ENCODE results near the gene COX8A.

Gene COX8A

GRCh38 chr11:64003807-64004589, 29.6 kb downstream of the COX8A start:
- DNase-seq (ENCODE audit: low read depth): no peak

DNA sequence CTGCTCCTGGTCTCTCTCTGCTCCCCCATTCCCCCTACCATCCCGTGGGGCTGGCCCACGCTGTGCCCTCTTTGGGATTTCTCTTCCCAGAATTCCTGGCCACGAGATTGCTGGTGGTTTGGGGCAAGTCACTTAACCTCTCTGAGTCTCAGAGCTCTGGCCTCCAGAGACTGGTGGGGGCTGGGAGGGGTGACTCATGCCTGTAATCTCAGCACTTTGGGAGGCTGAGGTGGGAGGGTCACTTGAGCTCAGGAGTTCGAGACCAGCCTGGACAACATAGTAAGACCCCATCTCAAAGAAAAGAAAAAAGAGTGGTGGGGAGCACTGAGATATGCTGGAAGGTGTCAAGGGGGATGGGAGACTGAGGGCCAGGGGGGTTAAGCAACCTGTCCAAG, 30.2 kb downstream of the COX8A start:
- no peak for DNase-seq (ENCODE audit: low read depth)

DNA sequence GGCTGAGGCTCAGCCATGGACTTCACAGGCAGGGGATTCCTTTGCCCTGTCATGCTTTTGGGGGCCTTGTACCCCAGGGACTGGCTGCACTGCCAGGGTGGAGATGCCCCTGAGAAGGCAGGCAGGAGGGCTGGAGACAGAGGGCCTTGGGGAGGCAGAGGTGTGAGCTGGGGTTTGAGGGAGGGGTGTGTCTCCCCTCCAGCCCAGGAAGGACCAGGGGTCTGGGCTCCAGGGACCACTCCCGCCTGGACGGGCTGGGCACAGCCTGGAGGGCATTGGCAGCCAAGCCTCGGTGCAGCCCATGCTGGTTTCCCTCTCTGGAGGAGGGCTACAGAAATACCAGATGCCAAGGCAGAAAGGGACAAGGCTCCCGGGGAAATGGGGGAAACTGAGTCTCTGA, 31.3 kb downstream of the COX8A start:
- no peak for DNase-seq (ENCODE audit: low read depth)

DNA sequence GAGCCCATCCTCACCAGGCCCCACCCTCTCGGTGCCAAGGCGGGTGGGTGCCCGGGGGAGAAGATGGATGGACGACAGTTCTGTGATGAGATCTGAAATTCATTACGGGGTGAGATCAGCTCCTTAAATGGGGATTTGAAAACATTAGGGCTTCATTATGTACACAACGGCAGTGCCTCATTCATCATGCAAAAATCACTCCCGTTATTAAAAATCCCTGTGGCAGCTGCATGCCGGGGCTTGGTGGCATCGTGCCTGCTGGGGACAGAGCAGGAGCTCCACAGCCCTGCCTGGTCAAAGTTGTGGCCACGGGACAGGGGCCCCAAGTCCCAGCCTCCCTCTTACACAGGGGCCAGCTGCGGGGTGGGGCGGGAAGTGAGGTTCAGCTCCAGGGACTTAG, 32.0 kb downstream of the COX8A start:
- no peak for DNase-seq (ENCODE audit: low read depth)

DNA sequence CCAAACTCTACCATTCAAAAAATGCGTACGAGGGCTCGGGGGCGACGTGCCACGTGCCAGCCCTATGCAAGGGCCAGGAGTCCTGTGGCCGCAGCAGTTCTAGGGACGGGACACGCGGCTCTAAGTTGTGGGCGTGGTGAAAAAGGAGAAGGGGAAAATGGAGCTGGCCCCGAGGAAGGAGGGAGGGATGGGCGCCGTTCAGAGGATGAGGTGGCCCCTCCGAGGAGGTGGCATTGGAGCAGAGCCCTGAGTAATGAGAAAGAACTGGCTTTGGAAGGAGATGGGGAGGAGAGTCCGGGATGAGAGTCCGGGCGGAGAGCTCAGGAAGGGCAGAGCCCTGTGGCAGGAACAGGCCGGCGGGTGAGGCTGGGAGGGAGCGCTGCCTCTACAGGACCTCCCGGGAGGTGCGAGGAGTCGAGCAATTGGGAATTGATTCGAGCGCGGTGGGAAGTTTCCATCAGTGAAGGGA, 32.8 kb downstream of the COX8A start:
- DNase-seq (ENCODE audit: low read depth): no peak

DNA sequence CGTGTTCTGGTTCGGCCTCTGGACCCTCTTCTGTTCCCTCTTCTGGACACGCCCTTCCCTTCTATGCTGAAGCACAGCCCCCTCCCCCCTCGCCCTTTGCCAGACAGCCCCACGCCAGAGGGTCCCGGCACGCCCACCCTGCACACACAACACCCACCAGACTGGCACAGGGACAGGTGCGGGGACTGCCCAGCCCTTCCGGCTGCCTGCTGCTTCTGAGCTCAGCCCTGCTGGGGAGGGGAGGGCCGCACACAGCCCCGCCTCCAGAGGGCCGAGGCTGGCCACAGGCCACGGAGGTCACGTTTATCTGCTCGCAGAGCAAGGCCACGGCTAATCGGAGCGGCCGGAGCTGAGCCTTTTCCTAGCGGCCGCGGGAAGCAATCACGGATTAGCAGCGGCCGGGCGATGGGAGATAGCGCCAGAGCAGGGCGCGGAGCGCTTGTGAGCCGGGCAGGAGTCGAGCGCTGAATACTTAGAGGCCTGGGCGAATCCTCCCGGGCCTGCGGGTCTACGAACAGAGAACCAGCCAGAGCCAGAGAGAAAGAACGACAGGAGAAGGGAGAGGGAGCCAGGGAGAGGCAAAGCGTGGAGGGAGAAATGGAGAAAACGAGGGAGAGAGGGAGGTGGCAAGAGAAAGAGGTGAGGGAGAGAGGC, 33.3 kb downstream of the COX8A start:
- DNase-seq (ENCODE audit: low read depth): no peak

GRCh38 chr11:64008283-64008913, 34.0 kb downstream of the COX8A start:
- DNase-seq (ENCODE audit: low read depth): no peak

DNA sequence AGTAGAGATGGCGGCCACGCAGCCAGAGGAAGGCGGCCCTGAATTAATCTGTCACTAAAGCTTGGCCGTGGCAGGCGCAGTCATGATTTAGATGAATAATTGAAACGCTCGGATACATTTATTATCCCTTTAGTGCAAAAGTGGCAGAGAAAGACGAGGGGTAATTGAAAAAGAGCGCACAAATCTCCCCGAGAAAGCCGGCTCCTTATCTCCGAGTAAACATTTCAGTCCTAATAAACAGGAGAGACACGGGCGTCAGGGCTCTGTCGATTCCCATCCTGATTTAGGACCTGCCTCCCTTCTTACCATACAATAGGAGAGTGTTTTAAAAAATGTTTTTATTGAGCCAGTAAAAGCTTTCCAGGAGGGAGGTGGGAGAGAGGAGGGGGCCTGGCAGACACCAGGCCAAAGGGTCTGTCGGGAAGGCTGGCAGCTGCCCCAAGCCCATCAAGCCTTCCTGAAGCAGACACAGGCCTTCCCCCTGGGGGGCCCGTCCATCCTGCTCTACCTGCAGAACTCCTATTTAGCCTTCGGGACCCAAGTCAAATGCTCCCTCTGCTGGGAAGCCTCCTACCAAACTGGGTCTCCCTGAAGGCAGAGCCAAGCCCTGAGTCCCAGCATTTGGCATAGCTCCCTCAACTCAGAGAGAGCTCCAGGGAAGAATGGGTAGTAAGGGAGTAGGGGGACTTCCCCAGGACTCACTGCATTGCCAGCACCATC, 34.7 kb downstream of the COX8A start:
- DNase-seq (ENCODE audit: low read depth): no peak

DNA sequence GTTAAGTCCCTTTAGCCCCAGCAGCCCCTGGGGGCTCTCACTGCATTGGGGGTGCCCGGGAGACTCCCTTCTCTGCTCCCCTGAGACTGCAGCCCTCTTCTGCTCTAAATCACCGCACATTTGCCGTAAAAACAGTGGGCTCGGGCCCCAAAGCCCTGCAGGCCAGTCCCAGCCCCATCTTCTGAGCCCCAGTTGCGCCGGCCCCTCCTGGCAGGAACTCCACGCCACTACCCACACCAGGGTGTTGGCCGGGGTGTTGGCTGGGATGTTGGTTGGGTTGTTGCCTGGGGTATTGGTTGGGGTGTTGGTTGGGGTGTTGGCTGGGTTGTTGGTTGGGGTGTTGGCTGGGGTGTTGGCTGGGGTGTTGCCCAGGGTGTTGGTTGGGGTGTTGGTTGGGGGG, 35.3 kb downstream of the COX8A start:
- no peak for DNase-seq (ENCODE audit: low read depth)

DNA sequence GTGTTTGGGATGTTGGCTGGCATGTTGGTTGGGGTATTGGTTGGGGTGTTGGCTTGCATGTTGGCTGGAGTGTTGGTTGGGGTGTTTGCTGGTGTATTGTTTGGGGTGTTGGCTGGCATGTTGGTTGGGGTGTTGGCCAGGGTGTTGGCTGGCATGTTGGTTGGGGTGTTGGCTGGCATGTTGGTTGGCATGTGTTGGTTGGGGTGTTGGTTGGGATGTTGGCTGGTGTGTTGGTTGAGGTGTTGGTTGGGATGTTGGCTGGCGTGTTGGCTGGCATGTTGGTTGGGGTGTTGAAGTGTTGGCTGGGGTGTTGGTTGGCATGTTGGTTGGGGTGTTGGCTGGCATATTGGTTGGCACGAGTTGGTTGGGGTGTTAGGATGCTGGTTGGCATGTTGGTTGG, 36.4 kb downstream of the COX8A start:
- DNase-seq (ENCODE audit: low read depth): no peak

GRCh38 chr11:64011371-64011770, 37.0 kb downstream of the COX8A start:
- no peak for DNase-seq (ENCODE audit: low read depth)

DNA sequence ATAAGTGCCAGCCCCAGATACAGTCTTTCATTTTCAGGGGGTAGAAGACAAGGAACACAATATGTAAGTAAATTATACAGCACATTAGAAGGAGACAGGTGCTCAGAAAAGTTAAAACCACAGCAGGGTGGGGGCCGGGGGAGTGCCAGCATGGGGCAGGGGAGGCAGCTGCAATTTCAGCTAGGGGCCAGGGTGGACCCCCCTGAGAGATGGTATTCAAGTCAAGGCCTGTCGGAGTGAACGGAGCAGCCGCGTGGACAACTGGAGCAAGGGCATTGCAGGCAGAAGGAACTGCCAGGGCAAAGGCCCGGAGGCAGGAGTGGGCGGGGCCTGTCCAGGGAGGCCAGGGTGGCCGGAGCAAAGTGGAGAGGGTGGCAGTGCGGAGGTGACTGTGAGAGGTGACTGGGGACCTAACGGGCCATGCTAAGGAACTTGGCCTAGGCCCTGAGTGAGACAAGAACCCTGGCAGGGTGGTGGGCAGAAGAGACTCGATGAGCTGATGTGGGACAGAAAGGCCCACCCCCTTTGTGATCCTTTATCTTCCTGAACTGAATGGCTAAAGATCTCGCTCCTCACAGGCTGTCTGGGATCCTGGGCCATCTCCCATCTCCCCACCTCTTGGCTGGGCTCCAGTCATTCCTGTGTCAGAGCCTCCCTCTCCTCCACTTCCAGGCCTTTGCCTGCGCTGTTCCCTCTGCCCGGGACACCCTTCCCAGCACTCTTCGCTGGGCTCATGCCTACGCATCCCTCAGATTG, 38.9 kb downstream of the COX8A start:
- no peak for DNase-seq (ENCODE audit: low read depth)

GRCh38 chr11:64014356-64014755, 39.9 kb downstream of the COX8A start:
- no peak for DNase-seq (ENCODE audit: low read depth)

DNA sequence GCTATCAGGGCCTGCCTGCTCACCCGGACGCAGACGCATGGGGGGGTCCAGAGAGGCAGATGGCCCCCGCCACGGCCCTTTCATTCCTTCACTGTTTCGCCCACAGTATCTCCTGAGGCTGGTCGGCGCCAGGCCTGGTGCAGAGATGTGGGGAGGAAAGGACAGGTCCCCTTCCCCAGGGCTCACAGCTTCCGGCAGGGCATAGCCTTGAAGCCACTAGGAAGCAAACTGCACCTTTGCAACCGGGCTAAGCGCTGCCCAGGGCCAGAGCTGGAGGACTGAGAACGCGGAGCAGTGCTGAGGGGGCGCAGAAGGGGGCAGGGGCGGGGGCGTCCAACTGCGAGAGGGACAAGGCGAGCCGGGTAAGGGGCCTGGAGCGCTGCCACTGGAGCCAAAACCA, 41.1 kb downstream of the COX8A start:
- DNase-seq (ENCODE audit: low read depth): no peak

DNA sequence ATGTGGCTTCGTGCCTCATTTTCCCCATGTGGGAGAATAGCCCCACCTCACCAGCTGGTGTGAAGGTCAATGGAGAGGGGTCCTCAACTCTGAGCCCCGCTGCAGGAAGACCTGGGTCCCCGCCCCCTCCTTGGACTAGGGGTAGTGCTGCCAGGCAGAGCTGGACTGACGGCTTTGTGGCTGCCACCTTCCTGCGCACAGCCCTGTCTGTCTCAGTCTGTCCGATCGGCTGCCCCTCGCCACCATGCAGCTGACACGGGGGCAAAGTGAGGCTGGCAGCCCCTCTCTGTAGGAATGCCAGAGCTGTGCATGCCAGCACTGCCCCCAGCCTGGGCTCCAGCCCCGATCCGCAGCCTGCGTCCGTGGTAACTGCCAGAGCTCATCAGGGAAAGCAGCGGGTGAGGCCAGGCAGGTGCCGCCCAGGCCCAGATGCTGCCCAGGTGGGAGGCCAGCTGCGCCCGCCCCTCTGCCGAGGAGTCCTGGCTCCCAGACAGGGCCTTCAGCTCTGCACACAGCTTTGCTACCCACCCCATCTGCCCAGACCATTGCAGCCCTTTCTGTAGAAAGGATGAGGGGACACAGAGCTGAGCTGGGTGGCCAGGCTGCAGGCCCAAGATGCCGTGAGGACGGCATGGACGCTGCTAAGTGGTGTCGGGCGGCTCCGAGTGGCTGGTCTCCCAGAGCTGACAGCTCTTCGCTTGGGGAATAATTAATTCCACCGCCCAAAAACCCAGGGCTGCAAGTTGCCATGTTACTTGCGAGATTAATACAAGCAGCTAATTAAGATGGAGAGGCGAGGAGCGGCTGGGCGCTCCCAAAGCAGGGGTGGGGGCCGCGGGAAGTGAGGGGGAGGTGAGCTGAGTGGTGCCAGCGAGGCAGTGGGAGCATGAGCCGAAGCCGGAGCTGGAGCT, 41.8 kb downstream of the COX8A start:
- no peak for DNase-seq (ENCODE audit: low read depth)

GRCh38 chr11:64017945-64018224, 43.5 kb downstream of the COX8A start:
- no peak for DNase-seq (ENCODE audit: low read depth)

GRCh38 chr11:64018310-64018709, 43.9 kb downstream of the COX8A start:
- DNase-seq (ENCODE audit: low read depth): no peak

GRCh38 chr11:64019106-64020037, 45.0 kb downstream of the COX8A start:
- DNase-seq (ENCODE audit: low read depth): no peak

DNA sequence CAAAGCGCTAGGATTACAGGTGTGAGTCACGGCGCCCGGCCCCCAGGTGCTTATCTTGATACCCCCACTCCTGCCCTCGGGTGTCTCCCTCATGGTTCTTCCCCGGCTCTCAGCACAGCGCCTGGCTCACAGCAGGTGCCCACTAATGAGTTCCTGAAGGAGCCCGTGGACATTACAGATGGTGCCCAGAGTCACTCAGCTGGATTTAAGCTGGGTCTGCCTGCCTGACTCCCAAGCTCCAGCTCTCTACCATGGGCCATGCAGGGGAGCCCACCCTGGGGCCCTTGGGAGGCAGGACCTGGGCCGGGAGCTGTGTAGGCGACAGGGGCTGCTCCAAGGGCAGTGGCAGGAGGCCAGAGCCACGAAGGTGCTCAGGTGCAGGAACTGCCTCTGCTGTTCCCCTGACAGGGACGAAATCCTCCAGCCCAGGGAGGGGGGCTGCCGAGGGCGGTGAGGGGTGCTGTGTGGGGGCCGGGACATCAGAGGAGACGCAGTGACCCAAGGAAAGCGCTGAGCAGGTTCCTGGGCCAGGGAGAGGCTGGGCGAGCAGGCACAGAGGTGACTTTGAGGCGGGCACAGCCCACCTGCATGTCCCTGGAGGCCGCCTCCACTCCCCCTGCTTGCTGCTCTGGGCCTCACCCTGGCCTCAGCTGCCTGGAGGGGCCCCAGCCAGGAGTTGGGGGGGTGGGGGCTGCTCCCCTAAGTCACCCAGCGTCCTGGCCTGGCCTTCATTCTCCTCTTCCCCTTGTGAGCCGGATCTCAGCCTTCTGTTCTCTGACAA, 46.7 kb downstream of the COX8A start:
- no peak for DNase-seq (ENCODE audit: low read depth)

Measured in activated T-cell treated with anti-CD3 and anti-CD28 coated beads for 24 hours (primary cell).